Fibroblast of skin of left biceps (primary cell): ENCODE results near the gene CREBL2.
"Not testable (repeated sequence)": the region's sequence is repeated elsewhere in the genome, so short reads cannot be mapped to it uniquely, and the experiment has no call there.

Source experiments
- DNase-seq, 2 experiments: peaks; one replicate each; pipeline ENCODE4 v3.0.0-alpha.2; 2013; ENCODE audit warnings: low read depth in 2 of 2

CREBL2 gene, protein sequence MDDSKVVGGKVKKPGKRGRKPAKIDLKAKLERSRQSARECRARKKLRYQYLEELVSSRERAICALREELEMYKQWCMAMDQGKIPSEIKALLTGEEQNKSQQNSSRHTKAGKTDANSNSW

GRCh38 chr12:12611512-12612306, at the start of gene CREBL2:
Gene CREBL2 (plus strand): TSS chr12:12611876. CDS start chr12:12612173, 297 bp downstream.
- peak; percentile 87 to 89 for DNase-seq

- DNase-seq, result no peak
Measured at GRCh38 chr12:12562016-12562483, 49.6 kb upstream of the CREBL2 start.

DNA sequence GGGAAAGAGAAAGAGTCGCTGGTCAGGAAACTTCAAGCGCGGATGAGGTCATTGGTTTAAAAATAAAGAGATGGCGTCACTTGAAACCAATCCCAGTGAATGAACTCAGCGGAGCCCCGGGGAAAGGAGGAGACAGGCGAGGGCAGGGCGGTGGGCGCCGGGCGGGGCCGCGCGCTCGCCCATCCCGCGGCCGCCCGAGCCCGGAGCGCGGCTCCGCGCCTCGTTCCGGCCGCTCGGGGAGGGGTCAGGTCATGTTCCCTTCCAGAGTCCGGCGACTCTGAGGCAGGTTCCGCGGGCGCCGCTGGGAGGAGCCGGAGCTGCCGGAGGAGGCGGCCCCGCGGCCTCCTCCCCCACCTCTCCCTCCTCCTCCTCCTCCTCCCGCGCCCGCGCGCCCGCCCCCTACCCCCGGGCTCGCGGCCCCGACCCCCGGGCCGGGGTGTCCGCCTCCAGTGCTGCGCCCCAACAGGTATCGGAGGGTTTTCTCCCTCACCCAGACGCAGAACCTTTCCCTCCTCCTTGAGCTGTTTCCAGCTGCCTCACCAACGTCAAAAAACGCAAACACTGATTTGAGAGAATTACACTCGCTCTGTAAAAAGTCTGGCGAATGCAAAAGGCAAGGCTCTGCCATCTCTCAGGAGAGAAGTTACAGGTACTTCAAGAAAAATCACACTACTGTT, 49.0 kb upstream of the CREBL2 start, which contains the start of gene DUSP16:
Gene DUSP16, minus strand, starts transcription at position 279 of the 677 bp plus-strand sequence. CDS start 41,765 bp downstream, outside the sequence.
- DNase-seq, result peak; percentile 80 to 81

DNA sequence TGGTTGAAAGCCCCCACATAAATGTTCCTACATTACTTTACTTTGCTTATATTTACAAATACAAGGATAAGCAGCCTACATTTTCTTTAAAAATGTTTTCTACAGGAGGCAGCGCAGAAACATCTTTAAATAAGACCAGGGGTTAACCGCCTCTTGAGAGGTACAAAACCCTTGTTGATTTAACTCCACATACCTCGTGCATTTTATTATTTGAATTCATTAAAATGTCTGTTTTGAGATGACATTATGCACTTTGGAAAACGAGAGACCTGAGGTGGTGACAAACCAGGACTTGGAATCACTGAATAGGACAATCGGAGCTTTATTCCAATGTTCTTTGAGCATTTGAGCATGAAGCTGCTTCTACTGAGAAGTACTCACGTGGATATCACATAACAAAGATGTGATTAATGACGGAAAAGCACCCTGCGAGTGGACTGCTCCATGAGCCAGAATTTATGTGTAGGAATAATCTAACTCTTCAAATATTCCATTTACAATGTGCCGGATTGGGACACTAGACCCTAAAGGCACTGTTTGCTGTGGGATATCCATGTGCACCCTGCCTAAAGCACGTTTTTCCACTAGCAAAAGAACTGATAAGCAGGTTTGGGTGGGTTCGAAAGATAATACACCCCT, 48.3 kb upstream of the CREBL2 start:
- DNase-seq, result no peak

- no peak for DNase-seq
Measured at GRCh38 chr12:12564911-12565310, 46.8 kb upstream of the CREBL2 start.

- not testable (repeated sequence) for DNase-seq
Measured at GRCh38 chr12:12565971-12566370, 45.7 kb upstream of the CREBL2 start.

GRCh38 chr12:12572659-12573058, 39.0 kb upstream of the CREBL2 start:
- DNase-seq, result no peak

DNA sequence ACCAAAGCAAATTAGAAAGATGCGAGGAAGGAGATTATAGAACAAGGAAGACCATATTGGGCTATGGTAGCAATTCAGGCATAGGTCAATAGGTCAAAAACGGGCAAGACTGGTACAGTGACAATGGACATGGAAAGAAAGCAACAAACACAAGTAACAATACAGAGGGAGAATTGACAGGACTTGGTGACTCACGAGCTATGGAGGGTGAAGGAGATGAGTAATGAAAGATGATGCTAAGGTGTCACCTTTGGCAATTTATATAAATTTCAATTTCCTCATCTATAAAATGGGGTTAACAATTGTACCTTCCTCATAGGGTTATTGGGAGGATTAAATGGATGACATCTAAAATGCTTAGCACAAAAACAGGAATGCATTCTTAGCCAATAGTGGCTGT, 33.9 kb upstream of the CREBL2 start:
- DNase-seq, result no peak

- not testable (repeated sequence) for DNase-seq
Measured at GRCh38 chr12:12580716-12581115, 31.0 kb upstream of the CREBL2 start.

GRCh38 chr12:12582193-12582881, 29.3 kb upstream of the CREBL2 start:
- no peak for DNase-seq

DNA sequence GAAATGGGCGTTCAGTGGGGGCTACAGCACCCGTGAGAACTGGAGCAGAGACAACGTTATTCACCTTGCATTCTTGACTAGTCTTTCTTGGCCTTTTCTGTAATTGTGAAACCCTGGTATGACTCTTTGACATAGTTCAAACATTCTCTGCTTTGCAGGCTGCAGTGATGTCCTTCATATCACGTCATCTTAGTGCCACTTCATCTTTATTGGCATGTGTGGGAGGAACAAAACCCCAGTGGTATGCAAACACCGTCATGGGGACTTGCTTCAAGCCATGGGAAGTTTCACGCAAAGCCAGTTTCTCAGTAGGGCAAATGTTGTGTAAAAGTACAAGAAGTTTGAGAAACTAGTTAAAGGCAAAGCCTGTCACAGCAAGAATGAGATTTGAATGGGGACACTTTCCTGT, 28.8 kb upstream of the CREBL2 start:
- DNase-seq, result no peak

DNA sequence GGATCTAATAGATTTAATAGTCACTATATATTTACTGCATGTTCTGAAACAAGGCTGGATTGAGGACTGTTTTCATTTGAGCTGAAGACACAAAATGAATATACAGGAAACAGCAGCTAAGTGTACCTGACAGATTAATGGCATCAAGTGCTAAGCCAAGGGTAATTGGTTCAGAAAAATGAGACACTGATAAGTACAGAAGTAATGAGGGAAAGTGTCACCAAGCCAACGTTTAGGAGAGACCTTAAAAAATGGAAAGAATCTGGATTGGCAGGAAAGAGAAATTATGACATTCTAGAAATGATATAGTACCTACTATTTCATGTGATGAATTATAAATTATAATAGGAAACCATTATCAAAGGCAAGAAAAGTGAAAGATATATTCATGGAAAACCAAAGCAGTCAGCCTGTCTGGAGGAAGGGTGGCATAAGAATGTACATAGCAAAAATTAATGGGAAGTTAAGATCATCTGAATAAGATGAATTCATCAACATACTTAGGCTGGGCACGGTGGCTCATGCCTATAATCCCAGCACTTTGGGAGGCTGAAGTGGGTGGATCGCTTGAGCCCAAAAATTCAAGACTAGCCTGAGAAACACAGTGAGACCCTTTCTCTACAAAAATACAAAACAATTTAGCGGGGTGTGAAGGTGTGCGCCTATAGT, 28.0 kb upstream of the CREBL2 start:
- DNase-seq, result no peak

- DNase-seq, result no peak
Measured at GRCh38 chr12:12585115-12585863, 26.4 kb upstream of the CREBL2 start.

- no peak for DNase-seq
Measured at GRCh38 chr12:12586879-12587675, 24.6 kb upstream of the CREBL2 start.

- DNase-seq, result no peak
Measured at GRCh38 chr12:12587878-12588277, 23.8 kb upstream of the CREBL2 start.

DNA sequence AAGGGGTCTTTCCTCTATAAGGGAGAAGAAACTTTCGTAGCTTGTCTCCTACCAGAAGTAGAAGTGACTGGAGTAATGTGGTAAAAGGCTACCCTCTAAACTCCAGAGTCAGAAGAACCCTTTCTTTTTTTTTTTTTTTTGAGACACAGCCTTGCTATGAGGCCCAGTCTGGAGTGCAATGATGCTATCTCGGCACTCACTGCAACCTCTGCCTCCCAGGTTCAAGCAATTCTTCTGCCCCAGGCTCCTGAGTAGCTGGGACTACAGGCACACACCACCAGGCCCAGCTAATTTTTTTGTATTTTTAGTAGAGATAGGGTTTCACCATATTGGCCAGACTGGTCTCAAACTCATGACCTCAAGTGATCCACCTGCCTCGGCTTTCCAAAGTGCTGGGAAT, 23.2 kb upstream of the CREBL2 start:
- not testable (repeated sequence) for DNase-seq

GRCh38 chr12:12590961-12591360, 20.7 kb upstream of the CREBL2 start:
- no peak for DNase-seq

DNA sequence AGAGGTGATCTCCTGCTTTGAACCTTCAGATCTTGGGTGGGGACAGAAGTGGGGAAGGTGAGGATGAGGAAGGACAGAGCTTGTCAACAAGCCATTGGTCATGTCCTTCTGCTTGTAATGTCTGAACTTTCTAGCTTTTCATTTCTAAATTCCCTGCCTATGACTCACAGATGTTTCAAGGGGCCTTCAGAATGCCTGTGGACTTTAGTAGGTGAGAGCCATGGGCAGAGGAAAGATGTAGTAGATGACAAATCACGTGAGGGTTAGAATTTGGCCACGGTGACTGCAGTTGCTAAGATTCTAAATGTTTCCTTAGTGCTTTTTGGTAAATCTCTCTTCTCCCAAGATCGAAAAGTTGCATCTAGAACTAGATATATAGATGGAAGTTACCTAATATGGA, 18.7 kb upstream of the CREBL2 start:
- DNase-seq, result no peak

GRCh38 chr12:12595929-12596328, 15.7 kb upstream of the CREBL2 start:
- not testable (repeated sequence) for DNase-seq
